Right ventricle myocardium inferior (tissue), 1 donor: ENCODE data around the gene GALNT2. TPM values are rescaled to one million over a fixed set of nuclear protein-coding genes. Genes with fewer than 3 reads are reported as not detected.
A peak's percentile ranks its signal among the peaks of the same experiment; 100 is the strongest.

Source experiments
- ATAC-seq: fragments of 200-7000 bp; cut with Tn5 transposase; one replicate; pipeline ENCODE4 v1.9.1; 2020; ENCODE audit warnings: mild to moderate bottlenecking, moderate library complexity
- DNase-seq: peaks from one replicate; pipeline ENCODE4 v3.0.0; 2021; ENCODE audit errors: missing footprints
- intact Hi-C: fragments of 100-400 bp; cut with DNase I; formaldehyde crosslinking; loops from one replicate; pipeline ENCODE4 v1.11.0; 2022
- total RNA-seq: library from RNA; stranded (reverse); fragmentation: NEBNext Ultra II Directional; extraction: Animal tissue kit (Norgen Biotek cat#: 25700); gene quantifications from one replicate; pipeline ENCODE4 v1.2.1, GENCODE V29; 2021
- donor health status: DM: no; HTN: yes; CAD: no; lungs with severe emphysema.

Gene GALNT2
- total RNA-seq, 1 donor from 2014 or later: 29.2 TPM

DNA sequence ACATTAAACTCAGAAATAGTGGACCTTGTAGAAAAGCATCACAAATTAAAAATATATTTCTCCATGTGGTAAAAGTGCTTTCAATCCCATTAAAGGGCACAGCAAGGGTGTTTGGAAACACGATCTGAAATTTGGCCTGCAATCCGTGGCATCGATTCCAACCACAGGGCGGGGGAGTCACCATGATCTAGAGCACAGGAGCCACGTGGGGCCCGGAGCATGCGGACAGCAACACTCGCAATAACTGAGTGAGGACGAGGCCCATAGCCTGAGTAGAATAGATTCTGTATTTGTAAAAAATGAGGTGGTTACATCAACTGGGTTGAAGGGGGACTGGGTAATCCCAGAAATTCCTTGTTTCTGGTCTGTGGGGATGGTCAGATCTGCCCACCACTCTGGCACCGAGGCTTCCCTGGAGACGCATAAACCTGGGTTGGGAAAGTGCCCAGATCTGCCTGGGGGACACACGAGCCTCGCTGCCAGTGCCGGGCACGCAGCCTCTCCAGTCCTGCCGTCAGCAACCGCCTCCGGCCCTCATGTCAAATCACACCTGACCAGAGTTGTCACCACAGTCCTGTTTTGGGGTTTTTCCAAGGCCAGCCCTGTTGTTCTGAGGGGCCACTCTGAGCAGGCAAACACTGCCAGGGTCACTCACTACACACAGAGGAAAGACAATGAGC, 254.8 kb downstream of the GALNT2 start:
- DNase-seq (no peak), ATAC-seq (peak; percentile 85)
- intact Hi-C loops: no loop called here

- peak; percentile 15 for ATAC-seq
- intact Hi-C loops: no loop called here
These were observed 255.4 kb downstream of the GALNT2 start for GRCh38 chr1:230322421-230322756.

DNA sequence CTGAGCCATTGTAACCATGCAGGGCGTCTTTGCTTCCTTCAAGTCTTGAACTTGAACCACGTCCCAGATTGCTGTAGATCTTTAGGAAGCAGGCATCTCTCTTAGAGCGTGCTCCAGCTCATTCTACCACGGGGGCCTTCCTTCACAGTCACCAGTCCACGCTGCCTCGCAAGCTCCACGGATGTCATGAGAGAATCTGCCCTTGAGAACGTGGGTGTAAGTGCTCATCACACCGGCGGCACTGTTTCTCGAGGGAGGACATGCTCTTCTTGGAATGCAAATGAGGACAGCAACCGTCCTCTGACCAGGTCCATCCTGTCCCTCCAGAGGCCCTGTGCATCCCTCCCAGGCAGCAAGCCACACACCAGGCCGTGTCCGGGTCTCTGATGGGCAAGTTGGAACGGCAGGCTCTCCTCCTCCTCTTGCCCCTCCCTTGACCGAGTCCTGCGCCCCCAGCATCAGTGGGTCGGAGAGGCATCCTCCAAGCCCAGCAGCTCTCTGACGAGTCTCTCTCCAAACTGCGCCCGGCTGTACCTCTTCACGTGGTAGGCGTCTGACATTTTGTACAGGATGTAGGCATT, 256.0 kb downstream of the GALNT2 start:
- intact Hi-C loops: no loop called here
- DNase-seq (no peak), ATAC-seq (no peak)

More at GRCh38 chr1:230322421-230322756, 255.4 kb downstream of the GALNT2 start:
- no peak for DNase-seq

GRCh38 chr1:230323686-230324085, 256.6 kb downstream of the GALNT2 start:
- DNase-seq: no peak
- no peak for ATAC-seq
- intact Hi-C loops: no loop called here

DNA sequence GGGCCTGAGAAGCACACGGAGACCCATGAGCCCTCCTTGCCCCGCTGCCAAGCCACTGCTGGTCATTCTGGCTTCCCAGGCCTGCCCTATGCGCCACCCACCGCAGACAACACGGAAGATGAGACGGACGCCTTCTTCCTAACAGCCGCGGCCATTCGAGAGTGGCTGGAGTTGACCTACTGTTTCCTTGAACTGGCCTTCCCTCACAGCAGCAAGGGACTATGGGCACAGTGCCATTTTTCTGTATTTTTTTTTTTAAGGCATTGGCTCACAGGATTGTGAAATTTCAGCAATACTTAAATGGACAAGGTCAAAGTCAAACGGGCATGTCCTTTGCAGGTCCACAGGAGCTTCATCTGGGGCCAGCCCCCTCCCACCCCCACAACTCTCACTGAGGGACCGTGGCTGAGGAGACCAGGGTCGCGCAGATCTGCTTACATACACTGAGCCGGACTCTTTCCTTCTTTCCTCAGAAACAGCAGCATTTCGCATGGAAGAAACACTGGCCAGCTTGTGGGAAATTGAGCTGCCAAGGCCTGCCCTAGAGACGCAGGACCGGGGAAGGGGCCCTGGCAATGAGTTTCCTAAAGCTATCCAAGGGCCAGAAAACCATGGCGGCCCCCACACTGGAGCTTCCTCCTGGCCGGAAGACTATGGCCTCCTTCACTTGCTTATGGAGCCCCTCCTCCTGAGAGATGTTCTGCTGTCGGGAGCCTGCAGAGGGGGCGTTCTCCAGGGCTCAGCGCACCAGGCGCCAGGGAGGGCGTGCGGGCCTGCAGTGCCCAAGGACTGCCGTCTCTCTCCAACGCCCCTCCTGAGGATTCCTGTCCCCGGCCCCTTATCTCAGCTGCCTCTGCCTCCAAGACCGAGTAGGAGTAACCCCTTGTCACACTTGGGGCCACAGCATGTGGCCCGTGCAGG, 260.2 kb downstream of the GALNT2 start:
- intact Hi-C loops: no loop called here
- ATAC-seq (peak; percentile 40), DNase-seq (no peak)

- no peak for ATAC-seq
- intact Hi-C loops: no loop called here
These were observed 260.9 kb downstream of the GALNT2 start for GRCh38 chr1:230327892-230328284.

DNA sequence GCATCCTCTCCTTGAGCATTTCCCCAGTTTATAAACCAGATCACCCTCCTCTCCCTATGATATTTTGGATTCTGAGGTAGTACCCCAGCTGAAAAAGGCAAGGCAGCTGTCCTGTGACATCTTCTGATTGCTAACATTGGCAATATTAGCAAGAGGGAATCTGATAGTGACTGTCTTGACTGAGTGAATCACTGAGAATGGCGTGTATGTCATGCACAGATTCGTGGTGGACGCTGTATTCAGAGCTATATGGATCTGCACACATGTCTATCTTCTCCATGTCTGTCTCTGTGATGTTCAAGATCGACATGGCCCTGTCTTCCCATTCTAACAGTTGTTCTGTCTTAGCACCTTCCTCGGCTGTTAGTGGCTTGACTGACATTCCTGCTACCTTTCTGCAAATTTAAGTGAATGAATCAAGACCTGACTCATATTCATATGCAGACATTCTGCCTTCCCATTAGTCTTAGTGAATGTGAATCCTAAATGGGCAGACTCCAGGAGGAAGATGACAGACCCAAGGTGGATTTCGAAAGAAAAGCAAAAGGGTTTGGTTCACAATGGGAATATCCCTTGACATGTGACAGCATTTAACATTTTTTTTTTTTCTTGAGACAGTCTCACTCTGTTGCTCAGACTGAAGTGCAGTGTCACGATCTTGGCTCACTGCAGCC, 261.4 kb downstream of the GALNT2 start:
- no peak for ATAC-seq
- intact Hi-C loops: no loop called here
- DNase-seq: no peak

More at GRCh38 chr1:230327892-230328284, 260.9 kb downstream of the GALNT2 start:
- no peak for DNase-seq

DNA sequence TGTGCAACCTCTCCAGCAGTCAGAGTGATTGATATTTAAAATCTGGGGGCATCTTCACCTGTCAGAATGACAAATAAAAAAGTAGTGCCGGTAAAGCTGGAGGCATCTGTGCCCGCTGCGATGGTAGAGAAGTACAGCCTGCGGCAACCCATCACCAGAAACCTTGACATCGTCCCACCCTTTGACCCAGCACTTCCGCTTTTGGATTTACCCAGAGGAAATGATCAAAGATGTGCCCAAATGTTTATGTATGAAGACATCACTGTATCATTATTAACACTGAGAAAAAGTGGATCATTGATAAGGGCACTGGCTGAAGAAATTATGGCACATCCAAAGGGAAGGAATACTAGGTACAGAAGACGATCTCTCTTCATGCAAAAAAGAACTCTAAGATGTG, 263.1 kb downstream of the GALNT2 start:
- no peak for ATAC-seq
- no peak for DNase-seq
- intact Hi-C loops: no loop called here
